Ammon's horn (tissue), 1 donor: ENCODE data around the gene PRPH.
"Not testable (repeated sequence)": the region's sequence is repeated elsewhere in the genome, so short reads cannot be mapped to it uniquely, and the experiment has no call there.

Experiments used
- DNase-seq: peaks from one replicate; pipeline ENCODE4 v3.0.0-alpha.2; 2016; ENCODE audit warnings: low spot score

The PRPH gene

DNA sequence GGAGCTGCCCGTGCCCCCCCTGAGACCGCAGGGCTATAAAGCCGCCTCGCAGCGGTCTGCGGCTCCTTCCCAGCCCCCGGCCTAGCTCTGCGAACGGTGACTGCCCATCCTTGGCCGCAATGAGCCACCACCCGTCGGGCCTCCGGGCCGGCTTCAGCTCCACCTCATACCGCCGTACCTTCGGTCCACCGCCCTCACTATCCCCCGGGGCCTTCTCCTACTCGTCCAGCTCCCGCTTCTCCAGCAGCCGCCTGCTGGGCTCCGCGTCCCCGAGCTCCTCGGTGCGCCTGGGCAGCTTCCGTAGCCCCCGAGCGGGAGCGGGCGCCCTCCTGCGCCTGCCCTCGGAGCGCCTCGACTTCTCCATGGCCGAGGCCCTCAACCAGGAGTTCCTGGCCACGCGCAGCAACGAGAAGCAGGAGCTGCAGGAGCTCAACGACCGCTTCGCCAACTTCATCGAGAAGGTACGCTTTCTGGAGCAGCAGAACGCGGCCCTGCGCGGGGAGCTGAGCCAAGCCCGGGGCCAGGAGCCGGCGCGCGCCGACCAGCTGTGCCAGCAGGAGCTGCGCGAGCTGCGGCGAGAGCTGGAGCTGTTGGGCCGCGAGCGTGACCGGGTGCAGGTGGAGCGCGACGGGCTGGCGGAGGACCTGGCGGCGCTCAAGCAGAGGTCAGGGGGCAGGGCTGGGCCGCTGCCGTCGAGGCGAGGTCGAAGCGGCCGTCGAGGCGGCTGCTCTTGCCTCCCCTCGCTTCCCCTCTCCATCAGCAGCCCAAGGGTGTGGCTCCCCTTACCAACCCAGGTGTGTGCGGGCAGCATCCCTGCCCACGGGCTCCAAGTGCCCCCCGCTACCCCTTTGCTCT is at the start of gene PRPH:
PRPH (plus strand) TSS at position 66 of the 855 bp plus-strand sequence; CDS start at position 120, 54 bp downstream.
- no peak for DNase-seq

DNA sequence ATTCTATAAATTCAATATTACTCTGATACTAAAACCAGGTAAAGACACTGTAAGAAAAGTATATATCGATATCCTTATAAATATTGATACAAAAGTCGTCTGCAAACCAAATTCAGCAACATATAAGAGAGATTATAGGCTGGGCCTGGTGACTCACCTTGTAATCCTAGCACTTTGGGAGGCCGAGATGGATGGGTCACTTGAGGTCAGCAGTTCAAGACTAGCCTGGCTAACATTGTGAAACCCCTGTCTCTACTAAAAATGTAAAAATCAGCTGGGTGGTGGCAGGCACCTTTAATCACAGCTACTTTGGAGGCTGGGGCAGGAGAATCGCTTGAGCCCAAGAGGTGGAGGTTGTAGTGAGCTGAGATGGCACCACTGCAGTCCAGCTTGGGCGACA is 43.6 kb upstream of the PRPH start:
- no peak for DNase-seq

DNA sequence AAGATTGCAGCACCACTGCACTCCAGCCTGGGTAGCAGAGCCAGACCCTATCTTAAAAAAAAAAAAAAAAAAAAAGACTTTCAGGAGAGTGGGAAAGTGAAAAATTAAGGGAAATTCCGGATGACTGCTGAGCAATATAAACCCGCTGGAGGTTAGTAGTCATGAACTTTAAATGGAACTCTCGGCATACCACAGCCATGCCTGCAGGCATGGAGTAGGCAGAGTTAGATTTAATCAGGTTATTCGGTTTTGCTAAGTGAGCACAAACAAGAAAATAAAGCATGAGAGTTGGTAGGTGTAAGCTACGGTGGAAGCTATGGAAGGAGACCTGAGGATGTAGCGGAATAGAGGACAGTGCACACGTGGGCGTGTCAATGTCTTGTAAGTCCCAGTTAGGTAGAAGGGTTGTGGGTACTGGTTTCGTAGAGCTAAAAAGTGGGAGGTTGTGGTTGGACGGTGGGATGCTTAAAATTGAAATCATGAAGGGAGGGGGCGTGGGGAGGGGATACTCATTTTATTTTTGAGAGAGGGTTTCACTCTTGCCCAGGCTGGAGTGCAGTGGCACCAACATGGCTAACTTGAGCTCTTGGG is 41.8 kb upstream of the PRPH start:
- no peak for DNase-seq

GRCh38 chr12:49255456-49255855 is 39.5 kb upstream of the PRPH start:
- not testable (repeated sequence) for DNase-seq

- DNase-seq, result no peak
Observed at GRCh38 chr12:49255857-49256637, 38.9 kb upstream of the PRPH start.

DNA sequence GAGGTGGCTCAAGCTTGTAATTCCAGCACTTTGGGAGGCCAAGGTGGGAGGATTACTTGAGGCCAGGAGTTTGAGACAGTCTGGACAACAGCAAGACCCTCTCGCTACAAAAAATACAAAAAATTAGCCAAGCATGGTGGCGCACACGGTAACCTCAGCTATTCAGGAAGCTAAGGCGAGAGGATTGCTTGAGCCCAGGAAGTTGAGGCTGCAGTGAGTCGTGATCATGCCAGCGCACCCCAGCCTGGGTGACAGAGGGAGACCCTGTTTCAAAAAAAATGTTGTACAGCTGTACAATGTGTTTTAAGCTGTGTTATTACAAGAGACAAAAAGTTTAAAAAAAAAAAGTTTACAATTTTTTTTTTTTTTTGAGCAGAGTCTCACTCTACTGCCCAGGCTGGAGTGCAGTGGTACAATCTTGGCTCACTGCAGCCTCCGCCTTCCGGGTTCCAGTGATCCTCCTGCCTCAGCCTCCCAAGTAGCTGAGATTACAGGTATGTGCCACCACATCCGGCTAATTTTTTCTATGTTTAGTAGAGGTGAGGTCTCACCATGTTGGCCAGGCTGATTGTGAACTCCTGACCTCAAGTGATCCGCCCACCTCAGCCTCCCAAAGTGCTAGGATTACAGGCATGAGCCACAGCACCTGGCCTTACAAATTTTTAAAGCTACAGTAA is 37.3 kb upstream of the PRPH start:
- DNase-seq, result not testable (repeated sequence)

GRCh38 chr12:49259452-49259851 is 35.5 kb upstream of the PRPH start:
- DNase-seq, result no peak

DNA sequence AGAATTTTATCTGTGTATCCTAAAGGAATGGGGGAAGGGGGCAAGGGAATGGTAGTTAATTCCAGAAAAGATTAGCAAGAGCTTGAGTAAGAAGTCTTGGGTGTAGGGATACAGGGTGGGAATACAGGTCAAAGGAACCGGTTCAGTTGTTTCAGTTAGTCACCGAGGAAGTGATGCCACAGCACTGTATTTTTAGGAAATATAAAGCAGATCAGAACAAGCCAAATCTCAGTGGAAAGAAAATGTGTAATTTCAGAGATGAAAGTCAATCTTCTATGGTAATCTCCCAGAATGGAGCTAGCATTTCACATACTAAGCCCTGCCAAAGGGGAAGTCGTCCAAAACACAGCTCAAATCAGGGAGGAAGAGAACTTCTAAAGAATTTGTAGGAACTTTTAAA is 34.8 kb upstream of the PRPH start:
- DNase-seq, result no peak

GRCh38 chr12:49260571-49261363 is 34.2 kb upstream of the PRPH start:
- DNase-seq, result no peak

DNA sequence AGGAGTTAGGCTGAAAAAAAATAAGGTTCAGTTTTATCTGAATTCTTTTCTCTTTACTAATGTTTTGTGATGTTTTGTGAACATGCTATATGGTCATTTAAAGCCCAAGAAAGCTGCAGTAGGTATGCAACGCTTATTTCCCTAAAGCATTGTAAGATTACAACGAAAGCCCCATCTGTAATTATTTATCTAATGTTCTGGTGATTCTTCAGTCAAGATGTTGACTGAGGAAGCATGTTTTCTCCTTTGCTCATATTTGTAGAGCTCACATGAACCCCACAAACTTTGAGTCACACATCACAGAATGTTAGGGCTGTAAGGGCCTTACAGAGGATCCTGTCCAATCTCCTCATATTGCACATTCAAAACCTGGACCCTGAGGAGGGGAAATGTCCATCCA is 33.2 kb upstream of the PRPH start:
- DNase-seq, result no peak

DNA sequence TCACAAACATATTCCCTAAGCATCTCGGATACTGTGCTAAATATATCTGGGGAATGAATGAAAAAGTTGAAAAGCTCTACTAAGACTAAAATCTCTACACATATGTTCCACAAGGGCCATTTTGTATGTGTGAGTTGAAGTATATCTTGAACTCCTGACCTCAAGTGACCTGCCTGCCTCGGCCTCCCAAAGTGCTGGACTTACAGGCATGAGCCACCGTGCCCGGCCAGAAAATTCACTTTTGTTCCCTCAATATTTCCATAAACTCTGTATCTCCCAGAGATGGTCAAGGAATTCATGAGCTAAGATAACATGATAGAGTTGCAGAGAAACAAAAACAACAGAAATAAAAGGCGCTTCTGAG is 31.6 kb upstream of the PRPH start:
- no peak for DNase-seq

DNA sequence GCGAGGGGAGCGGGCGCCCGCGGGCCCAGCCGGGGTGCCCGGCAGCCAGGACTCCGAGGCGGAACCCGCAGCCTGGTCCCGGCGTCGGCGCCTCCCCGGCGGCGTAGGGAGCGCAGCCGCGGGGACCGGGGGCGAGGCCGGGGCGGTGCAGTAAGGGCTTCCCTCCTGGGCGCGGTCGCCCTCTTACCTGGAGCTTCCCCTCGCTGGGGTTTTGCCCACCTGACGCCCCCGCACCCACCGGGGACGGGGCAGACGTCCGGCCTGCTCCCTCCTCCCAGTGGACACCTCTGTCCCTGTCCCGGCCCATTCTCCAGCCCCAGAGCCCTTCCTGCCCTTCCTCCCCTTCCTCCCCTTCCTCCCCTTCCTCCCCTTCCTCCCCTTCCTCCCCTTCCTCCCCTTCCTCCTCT is 30.5 kb upstream of the PRPH start:
- DNase-seq, result no peak

DNA sequence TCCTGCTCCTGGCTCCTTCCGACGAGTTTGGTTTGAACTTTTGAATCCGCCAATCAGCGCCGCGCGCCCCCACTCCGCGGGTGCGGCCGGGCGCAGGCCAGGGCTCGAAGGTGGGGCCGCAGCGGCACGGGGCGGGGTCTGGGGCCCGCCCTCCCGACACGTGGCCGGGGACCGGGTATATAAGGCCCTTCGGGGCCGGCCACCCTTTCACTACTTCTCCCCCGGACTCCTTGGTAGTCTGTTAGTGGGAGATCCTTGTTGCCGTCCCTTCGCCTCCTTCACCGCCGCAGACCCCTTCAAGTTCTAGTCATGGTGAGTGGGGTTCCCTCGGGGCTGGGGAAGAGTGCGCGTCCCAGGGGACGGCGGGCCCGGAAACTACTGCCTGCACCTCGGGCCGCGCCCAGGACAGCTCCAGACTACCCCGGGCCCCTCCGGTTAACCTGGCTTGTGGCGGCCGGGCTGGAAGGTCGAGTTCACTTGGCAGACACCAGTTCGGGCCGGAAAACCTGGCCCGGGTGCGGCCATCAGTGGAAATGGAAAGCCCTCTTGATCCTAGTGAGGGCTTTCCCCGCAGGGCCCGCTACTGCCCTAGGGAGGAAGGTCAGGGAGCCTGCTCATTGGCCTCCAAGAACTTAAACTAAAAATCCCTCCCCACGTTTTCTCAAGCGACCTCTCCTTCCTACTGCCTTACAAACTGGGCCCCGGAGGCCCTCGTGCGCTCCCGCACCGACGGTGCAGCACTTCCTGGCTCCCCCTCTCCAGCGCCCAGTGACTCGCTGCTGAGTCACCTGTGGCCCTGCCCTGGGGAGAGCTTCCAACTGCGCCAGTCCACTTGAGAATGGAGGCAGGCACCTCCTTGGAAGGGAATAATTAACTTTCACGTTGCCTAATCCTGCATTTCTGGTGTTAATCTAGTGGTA is 29.8 kb upstream of the PRPH start, which contains the start of gene TUBA1C:
TUBA1C (plus strand) TSS at position 210 of the 920 bp plus-strand sequence; CDS start at position 310, 100 bp downstream.
- peak; percentile 72 for DNase-seq

DNA sequence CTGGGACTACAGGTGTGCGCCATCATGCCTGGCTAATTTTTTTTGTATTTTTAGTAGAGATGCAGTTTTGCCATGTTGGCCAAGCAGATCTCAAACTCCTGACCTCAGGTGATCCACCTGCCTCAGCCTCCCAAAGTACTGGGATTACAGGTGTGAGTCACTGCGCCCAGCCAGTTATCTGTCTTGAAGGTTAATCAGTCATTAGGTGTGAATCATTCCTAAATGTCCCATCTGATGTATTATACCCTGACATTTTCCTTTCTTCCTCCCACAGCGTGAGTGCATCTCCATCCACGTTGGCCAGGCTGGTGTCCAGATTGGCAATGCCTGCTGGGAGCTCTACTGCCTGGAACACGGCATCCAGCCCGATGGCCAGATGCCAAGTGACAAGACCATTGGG is 25.8 kb upstream of the PRPH start:
- DNase-seq, result not testable (repeated sequence)

DNA sequence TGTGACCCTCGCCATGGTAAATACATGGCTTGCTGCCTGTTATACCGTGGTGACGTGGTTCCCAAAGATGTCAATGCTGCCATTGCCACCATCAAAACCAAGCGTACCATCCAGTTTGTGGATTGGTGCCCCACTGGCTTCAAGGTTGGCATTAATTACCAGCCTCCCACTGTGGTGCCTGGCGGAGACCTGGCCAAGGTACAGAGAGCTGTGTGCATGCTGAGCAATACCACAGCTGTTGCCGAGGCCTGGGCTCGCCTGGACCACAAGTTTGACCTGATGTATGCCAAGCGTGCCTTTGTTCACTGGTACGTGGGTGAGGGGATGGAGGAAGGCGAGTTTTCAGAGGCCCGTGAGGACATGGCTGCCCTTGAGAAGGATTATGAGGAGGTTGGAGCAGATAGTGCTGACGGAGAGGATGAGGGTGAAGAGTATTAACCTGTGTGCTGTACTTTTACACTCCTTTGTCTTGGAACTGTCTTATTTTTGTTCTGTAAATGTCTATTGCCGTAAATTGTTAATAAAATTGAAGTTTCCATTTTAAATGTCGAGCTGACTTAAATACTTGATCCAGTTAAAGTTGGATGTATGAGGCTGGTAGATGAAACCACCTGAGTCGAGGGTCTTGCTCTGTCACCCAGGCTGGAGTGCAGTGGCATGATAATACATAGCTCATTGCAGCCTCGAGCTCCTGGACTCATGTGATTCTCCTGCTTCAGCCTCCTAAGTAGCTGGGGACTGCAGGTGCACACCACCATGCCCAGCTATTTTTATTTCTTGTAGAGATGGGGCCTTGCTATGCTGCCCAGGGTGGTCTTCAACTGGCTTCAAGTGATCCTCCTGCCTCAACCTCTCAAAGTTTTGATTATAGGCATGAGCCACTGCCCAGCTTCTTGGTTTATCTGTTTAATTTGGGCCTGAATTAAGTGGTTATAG is 21.9 kb upstream of the PRPH start:
- DNase-seq, result no peak

GRCh38 chr12:49273726-49274395 is 21.1 kb upstream of the PRPH start:
- no peak for DNase-seq

DNA sequence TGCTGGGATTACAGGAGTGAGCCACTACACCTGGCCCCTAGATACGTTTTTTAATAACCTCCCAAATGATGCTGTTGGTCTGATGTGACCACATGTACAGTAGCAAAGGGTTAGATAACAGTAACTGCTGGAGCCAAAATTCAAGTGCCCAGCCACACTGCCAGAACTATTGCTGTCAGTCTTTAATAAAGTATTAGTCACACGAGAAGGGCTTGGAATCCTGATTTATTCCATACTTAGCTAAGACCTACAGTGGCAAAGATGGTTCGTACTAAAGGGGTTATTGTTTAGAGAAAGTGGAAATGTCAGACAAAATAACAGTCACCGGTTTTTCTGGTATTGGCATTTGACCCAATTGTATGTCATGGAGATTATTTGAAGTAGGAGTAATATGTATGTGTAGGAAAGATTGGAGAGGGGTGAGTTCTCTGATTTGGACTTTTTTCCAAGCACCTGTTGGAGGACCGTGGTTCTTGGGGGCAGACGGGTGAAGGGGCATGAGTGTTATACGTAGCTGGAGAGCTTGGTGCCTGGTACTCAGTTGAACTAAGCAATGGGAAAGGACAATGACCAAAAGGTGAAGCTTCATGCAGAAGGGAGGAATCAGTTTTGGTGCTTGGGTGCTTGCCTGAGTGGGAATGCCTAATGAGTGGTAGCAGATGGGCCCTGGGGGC is 20.4 kb upstream of the PRPH start:
- DNase-seq, result no peak
